ENCODE measurements around the gene ADAMTS2.

DNA sequence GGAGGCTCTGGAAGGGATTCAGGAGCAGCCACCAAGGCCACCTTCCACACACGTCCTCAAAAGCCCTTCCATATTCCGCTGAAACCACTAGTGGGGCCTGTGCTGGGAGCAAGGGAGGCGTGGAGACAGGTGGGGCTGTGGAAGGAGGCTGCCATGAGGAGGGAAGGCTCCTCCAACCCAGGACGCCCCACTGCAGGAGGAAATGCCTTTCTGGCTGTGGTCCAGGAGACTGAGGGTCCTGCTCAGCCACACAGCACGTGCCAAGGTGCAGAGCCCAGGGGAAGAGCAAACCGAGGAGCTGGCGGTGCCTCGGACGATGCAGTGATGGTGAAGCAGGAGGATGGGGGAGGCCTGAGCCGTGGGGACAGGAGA, 49.5 kb downstream of the ADAMTS2 start:
- TF ChIP-seq EZH2 (IDR thresholded peaks at IDR 0.05; ENCODE audit: insufficient read depth, poor library complexity, severe bottlenecking) (no peak), EZH2phosphoT487 (IDR thresholded peaks at IDR 0.05; ENCODE audit: insufficient read depth, low read depth) (no peak)
